NCI-H526 treated with DMSO at 0.1 percent for 48 hours (cell line): ENCODE data around the gene HSPG2.
"Not testable (repeated sequence)": the region's sequence is repeated elsewhere in the genome, so short reads cannot be mapped to it uniquely, and the experiment has no call there.

ENCODE experiments used
- DNase-seq: peaks from one replicate; lab custom pipeline; 2025; lab: John Stamatoyannopoulos, UW

HSPG2 gene

GRCh38 chr1:21823980-21824702 lies 113.0 kb downstream of the HSPG2 start:
- no peak for DNase-seq

GRCh38 chr1:21823206-21823979 lies 113.7 kb downstream of the HSPG2 start:
- DNase-seq = no peak

- DNase-seq = no peak
These were observed 114.8 kb downstream of the HSPG2 start for GRCh38 chr1:21822349-21822748.

GRCh38 chr1:21821385-21822019 lies 115.6 kb downstream of the HSPG2 start:
- no peak for DNase-seq

GRCh38 chr1:21820597-21821232 lies 116.4 kb downstream of the HSPG2 start:
- DNase-seq = no peak

- no peak for DNase-seq
These were observed 118.5 kb downstream of the HSPG2 start for GRCh38 chr1:21818656-21819055.

GRCh38 chr1:21816602-21817302 lies 120.4 kb downstream of the HSPG2 start:
- no peak for DNase-seq

- DNase-seq = no peak
These were observed 121.3 kb downstream of the HSPG2 start for GRCh38 chr1:21815724-21816321.

GRCh38 chr1:21814981-21815582 lies 122.0 kb downstream of the HSPG2 start:
- no peak for DNase-seq

- no peak for DNase-seq
These were observed 122.7 kb downstream of the HSPG2 start for GRCh38 chr1:21814241-21814918.

- DNase-seq = no peak
These were observed 123.6 kb downstream of the HSPG2 start for GRCh38 chr1:21813542-21813941.

- DNase-seq = no peak
These were observed 125.2 kb downstream of the HSPG2 start, which contains the start of gene LDLRAD2 for GRCh38 chr1:21811875-21812305. Gene LDLRAD2 (plus strand): TSS chr1:21812265. CDS start chr1:21812452, 187 bp downstream.

- no peak for DNase-seq
These were observed 132.6 kb downstream of the HSPG2 start for GRCh38 chr1:21804536-21804935.

- no peak for DNase-seq
These were observed 136.0 kb downstream of the HSPG2 start for GRCh38 chr1:21801100-21801499.

GRCh38 chr1:21799730-21800129 lies 137.4 kb downstream of the HSPG2 start:
- DNase-seq = no peak

- DNase-seq = no peak
These were observed 142.0 kb downstream of the HSPG2 start for GRCh38 chr1:21795075-21795474.

- DNase-seq = no peak
These were observed 142.5 kb downstream of the HSPG2 start for GRCh38 chr1:21794656-21795055.

- DNase-seq = no peak
These were observed 144.0 kb downstream of the HSPG2 start for GRCh38 chr1:21793104-21793503.

GRCh38 chr1:21786640-21787039 lies 150.5 kb downstream of the HSPG2 start:
- DNase-seq = no peak

GRCh38 chr1:21785764-21786163 lies 151.3 kb downstream of the HSPG2 start:
- DNase-seq = not testable (repeated sequence)
